RPMI7951 (cell line): ENCODE results near the gene IGF2R. TPM values are rescaled to one million over a fixed set of nuclear protein-coding genes. Genes with fewer than 3 reads are reported as not detected.
A peak's percentile ranks its signal among the peaks of the same experiment; 100 is the strongest.

Experiments
- DNase-seq: peaks from one replicate; pipeline ENCODE4 v3.0.0-alpha.2; 2012; ENCODE audit warnings: low read depth
- total RNA-seq: library from RNA; depleted of rRNA; stranded (reverse); fragments of >200 nt; shearing (Covaris generic); gene quantifications from 2 replicates; pipeline ENCODE4 v1.2.3, GENCODE V29; 2014

The IGF2R gene
- total RNA-seq, 1 experiment from 2014 or later = 36.2 TPM

DNA sequence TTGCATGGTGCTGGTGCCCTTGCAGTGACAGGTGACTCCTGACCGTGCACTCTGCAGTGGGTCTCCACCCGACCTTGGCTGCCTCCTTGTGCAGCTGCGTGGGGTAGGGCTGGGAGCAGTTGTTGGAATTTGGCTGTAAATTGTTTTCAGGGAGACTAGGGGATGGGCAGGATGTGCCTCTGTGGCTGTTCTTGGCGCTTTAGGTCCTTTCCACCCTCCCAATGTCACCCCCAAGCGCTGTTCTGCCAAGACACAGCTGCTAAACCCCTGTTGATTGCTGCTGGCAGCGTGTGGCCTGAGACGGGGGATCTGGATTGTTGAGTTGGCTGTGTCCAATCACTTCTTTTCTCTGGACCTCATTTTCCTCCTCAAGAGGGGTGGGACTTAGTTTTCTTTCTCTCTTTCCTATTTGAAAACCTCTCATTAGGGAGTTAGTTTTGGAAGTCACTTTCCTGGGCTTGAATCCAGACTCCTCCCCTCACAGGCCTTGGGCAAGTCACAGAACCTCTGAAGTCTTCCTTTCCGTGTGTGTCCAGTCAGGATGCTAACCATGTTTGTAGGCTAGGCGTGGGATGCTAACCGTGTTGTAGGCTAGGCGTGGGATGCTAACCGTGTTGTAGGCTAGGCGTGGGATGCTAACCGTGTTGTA is 8.5 kb downstream of the IGF2R start:
- DNase-seq = peak; percentile 77

- DNase-seq = no peak
Observed at GRCh38 chr6:159977904-159978268, 9.0 kb downstream of the IGF2R start.

DNA sequence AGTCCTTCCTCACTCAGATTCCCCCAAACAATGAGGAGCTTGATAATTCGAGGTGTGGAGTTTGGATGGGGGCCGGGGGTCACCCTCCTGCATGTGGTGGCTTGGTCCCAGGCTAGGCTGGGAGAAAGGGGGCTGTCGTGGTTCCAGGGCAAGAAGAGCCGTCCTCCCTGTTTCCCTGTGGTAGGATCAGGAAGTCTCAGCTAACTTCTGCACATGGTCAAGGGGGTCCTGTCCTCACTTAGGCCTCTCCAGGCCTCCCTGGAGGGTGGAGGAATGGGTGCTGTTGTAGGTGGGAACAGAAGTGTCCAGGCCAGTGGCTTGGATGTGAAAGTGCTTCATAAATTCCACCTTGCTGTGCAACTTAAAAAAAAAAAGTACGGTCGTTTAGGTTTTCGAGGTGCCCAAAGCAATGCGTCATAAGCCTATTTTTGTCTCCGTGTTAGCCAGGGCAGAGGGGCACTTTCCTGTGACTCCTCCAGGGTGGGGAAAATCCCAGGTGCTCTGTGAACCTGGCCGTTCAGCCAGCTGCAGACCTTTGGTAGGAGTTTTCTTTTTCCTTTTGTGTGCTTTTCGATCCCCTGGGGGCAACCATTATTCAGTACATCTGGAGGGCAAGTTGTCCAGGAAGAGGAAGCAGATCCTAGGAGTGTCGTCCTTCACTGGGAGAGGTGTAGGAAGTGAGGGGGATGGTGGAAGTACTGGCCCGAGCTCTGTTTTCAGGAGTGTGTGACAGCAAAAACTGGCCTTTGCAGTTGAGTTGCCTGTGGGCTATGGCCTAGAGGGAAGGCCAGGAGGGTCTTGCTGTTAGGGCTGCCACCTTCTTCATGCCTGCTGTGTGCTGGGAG is 9.6 kb downstream of the IGF2R start:
- DNase-seq = peak; percentile 48

GRCh38 chr6:159979136-159979874 is 10.4 kb downstream of the IGF2R start:
- peak; percentile 89 for DNase-seq

DNA sequence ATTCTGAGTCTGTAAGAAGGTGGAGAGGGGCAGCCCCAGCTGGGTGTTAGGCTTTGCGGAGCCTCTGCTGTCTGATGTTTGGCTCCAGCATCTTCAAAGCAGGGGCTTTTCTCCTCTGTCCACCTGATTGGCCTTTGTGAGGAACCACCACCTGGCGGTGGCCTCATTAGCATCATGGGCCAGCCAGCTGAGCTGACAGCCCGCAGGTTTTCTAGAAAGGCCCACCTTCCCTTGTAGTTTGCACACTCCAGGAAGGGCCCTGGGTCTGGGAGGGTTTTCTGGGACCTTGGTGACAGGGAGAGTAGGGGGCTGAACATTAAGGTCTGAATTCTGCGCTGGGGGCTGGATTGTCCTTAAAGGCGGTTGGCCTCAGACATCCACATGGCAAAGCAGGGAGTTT is 11.6 kb downstream of the IGF2R start:
- no peak for DNase-seq

DNA sequence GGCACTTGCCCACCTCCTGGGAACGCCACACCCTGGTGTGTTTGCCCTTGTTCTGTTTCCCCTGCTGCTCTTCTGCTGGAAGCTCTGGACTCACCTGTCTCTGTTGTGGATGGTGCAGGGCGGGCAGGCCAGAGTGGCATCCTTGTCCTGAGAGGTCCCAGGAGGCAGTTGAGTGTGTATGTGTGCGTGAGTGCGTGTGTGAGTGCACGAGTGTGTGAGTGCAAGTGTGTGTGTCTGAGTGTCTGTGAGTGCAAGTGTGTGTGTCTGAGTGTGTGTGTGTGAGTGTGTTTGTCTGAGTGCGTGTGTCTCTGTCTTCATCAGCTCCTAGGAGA is 12.2 kb downstream of the IGF2R start:
- DNase-seq = no peak

DNA sequence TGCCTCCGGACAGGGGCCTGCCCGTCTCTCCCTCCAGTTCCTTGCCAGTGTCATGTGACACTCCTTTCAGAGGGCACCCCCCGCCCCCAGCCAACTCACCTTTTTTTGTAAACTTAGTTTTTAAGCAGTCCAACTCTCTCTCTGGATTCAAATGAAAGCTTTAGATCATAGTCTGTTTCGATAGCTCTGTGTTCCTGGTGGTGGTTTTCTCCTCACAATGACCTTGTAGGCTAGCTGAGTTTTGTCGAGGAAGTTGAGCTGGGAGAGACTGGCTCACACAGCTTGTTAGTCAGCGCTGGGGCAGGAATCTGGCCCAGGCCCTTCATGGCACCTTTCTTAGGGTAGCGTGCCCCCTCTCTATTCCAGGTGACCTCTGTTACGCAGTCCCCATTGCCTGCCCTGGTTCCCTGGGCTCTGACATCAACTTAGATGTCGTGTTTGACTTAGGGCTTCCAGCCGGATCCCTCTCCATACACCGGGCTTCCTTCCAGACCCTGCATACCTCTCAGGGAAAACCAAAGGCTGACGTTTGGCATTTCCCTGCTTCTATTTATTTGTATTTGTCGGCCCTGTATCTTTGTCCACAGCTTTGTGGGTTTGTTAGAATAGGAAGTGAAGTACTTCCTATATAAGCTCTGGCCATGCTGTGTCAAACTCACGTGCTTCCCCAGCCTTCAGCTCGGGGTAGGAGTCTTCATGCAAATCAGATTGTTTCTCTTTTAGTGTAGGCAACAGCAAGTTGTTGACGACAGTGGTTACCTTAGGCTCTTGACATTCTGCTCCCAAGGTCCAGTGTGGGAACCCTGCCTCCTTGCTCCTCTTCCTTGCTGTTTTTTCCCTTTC is 12.7 kb downstream of the IGF2R start:
- DNase-seq = peak; percentile 52

DNA sequence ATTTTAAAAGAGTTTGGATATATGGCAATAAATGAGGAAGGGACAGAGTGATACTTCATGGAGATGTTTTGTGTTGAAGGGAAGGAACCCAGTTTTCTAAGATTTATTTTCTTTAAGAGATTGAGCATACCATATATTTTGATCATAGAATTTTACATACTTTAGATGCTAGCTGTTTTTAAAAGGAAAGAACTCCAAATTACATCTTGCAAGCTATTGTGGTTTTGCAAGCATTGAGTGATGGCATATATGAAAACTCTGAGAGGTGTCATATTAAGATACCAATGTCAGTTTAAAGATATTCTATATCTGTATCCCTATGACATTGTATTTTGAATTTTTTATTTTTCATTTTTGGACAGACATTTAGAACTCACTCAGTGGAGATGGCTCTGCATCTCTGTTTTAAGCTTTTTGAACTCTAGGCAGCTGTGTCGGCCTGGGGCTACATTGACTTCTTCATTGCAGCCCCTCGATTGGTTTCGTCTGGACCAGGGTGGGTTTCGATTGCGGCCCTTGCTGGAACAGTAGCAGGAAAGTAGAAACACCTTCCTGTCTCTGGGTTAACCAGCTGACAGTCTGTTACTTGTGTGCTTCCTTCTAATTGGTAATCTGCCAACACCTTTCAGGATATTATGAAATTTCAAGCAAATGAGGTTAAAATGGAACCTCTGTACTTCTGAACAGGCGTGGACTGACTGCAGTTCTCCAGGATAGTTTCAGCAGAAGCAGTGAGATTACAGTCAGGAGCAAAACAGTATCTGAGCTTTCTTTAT is 14.0 kb downstream of the IGF2R start:
- DNase-seq = no peak

GRCh38 chr6:159983641-159984080 is 14.8 kb downstream of the IGF2R start:
- peak; percentile 32 for DNase-seq

GRCh38 chr6:159984268-159984786 is 15.4 kb downstream of the IGF2R start:
- peak; percentile 96 for DNase-seq

DNA sequence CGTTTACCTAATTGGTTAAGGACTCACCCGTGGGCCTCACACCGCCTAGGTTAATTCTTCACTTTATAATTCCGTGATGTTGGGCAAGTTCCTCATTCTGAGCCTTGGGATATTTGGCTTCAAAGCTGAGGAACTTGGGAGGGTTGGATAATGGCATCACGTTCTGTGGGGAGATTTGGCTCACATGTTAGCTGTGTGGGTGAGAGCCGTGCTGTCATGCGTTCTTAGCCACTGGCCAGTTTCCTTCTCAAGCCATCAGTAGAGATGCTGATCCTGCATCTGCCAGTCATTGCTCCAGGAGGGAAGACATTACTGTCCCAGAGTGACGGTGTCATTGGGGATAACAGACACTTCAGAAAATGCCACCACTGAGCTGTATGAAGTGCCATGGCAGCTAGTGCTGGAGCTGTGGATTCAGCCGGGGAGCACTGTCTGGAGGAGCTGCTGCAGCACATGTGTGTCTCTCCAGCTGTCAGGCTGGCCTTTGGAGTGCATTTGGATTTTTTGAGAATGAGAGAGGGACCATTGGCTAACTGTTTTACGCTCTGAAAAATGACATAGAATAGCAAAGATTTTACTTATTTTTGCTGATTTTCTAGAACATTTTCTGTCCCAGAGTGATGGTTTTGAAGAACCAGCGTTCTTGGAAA is 16.5 kb downstream of the IGF2R start:
- DNase-seq = peak; percentile 33

DNA sequence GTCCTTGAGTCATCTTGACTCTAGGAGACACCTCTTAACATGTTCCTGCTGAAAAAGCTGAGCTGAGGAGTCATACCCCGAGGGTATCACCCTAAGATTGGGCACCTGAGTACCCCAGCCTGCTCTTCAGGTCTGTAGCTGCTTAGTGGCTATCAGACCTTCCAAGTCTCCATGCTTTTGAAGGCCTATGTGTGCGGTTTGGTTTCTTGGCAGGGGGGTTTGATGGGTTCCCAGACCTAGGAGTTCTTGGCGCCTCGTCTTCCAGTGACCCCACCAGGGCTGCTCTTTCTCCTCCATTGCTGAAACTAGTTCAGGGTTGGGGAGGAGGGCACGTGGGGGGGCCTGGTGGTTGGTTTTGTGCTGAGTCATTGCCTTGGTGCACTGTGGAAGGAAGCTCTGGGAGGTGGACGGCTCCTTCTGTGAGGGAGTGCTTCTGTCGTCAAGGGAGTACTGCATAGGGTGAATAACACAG is 20.1 kb downstream of the IGF2R start:
- DNase-seq = peak; percentile 80

- DNase-seq = peak; percentile 54
Observed at GRCh38 chr6:159989492-159990480, 20.9 kb downstream of the IGF2R start.

DNA sequence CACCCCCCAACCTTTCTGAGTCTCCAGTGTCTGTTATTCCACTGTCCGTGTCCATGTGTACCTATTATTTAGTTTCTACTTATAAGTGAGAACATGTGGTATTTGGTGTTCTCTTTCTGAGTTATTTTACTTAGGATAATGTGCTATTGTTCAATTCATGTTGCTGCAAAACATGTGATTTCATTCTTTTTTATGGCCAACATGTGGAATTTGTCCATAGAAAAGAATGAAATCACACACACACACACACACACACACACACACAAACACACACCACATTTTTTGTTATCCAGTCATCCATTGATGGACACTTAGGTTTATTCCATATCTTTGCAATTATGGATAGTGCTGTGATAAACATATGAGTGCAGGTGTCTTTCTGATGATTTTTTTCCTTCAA is 23.5 kb downstream of the IGF2R start:
- no peak for DNase-seq

- no peak for DNase-seq
Observed at GRCh38 chr6:159995405-159995804, 26.5 kb downstream of the IGF2R start.

- DNase-seq = no peak
Observed at GRCh38 chr6:159996087-159996622, 27.3 kb downstream of the IGF2R start.

DNA sequence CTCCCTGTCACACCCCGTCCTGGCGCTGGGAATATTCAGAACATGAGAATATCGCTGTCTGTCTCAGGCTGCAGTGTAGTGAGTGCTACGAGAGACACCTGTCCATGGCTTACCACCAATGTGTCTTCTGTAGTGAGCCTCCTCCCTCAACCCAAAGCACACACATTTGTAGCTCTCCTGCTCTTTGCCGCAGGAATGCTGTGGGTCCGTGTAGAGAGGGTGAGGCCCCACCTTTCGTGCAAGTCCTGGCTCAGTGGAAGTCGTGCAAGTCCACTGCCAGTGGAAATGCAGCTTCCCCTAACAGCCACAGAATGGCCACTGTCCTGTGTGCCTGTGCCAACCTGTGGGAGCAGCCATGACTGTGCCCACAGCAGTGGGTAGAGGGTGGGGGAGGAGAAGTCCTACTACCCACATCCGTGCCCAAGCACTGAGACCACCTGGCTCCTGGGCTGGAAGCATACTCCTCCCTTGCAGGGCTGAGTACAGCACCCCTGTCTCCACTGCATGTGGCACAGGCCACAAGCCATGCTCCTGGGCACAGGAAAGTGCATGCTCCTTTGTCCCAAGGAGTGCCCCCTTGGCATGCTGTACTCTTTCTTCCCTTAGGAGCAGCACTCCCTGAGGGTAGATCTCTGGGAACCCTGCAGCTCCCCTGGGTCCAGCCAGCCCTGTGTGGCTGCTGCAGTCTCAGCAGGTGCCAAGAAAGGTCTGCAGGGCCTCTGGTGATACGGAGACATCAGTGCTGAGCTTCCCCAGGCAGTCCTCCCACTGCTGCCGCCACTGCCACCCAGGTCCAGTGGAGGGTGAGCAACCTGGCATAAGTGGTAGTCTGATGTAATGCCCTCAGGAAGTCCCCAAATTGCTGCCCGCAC is 28.0 kb downstream of the IGF2R start:
- no peak for DNase-seq
